Type B pancreatic cell (in vitro differentiated cells): ENCODE measurements around the gene HOXA4. TPM values are rescaled to one million over a fixed set of nuclear protein-coding genes. Genes with fewer than 3 reads are reported as not detected.
A peak's percentile ranks its signal among the peaks of the same experiment; 100 is the strongest.

Experiments
- DNase-seq: peaks from one replicate; pipeline ENCODE4 v3.0.0; 2021; ENCODE audit warnings: mixed read lengths; ENCODE audit not compliant: unreplicated experiment; ENCODE audit errors: extremely low spot score
- H3K27ac Mint-ChIP-seq: 2 replicates; pipeline ENCODE4 v1.8.0; 2021; ENCODE audit warnings: mild to moderate bottlenecking, mixed read lengths
- H3K27me3 Mint-ChIP-seq: 2 replicates; pipeline ENCODE4 v1.8.0; 2021; ENCODE audit warnings: mixed read lengths
- H3K36me3 Mint-ChIP-seq: 2 replicates; pipeline ENCODE4 v1.8.0; 2021; ENCODE audit warnings: mixed read lengths
- H3K4me1 Mint-ChIP-seq: one replicate; pipeline ENCODE4 v1.8.0; 2021; ENCODE audit warnings: mixed read lengths; ENCODE audit not compliant: unreplicated experiment
- H3K4me3 Mint-ChIP-seq: 2 replicates; pipeline ENCODE4 v1.8.0; 2021; ENCODE audit warnings: mild to moderate bottlenecking, mixed read lengths
- H3K9me3 Mint-ChIP-seq: 2 replicates; pipeline ENCODE4 v1.8.0; 2021; ENCODE audit warnings: mixed read lengths
- long read RNA-seq: library from polyadenylated mRNA; unstranded; transcript quantifications from one replicate; pipeline ENCODE4 v2.0.0, GENCODE V29; 2020
- total RNA-seq: library from RNA; stranded (reverse); gene quantifications from 2 replicates; pipeline ENCODE4 v1.2.1, GENCODE V29; 2021; ENCODE audit warnings: low replicate concordance
- TF ChIP-seq, protein P1 (sequence below): fragments of 200-600 bp; sonication (generic); conservative IDR thresholded peaks from 2 replicates; pipeline ENCODE4 v1.5.0; 2021; ENCODE audit warnings: antibody characterized with exemption, mild to moderate bottlenecking

Gene HOXA4
- 28.5 and 37.6 TPM in 2 replicates for total RNA-seq
- long read RNA-seq, partial matches to known transcripts = 0 of 1 reads
- long read RNA-seq, other reads (novel, unspliced or antisense) = 0 of 1 reads

DNA sequence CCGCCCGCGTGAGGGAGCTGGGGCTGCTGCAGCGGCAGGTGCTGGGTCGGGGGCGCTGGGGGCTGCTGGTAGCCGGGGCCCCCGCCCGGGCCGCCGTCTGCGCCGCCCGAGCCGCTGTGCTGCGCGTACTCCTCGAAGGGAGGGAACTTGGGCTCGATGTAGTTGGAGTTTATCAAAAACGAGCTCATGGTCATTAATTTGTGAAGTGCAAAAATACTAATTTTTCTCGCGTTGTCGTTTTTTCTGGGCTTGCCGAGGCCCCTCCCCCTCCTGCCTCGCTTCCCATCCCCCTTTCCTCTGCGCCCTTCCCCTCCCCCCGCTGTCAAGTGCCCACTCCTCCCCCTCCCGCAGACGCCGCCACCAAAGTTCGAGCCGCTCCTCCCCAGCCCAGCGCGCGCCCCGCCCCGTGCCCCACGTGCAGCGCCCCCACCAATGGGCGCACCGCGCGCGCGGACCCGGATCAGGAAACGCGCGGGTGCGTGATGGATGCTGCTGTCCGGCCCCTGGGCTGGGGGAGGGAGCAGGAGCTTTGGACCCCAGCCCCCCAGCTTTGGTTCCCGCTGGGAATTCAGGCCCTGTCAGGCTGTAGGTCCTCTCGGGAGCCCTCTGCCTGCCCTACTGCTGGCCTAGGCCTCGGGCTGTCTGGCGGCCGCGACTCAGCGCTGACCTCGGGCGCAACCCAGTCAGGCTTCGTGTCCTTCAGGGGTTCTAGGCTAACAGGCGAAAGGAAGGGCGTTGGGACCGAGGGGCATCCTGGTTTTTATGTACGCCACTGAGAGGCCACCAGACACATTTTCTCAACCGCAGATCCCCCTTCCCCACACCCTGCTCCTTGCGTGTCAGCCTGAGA is at the start of gene HOXA4:
Gene HOXA4 (minus strand): TSS at position 218 of the 850 bp plus-strand sequence. CDS start 24 bp downstream, at position 194.
- TF ChIP-seq, protein P1, sequence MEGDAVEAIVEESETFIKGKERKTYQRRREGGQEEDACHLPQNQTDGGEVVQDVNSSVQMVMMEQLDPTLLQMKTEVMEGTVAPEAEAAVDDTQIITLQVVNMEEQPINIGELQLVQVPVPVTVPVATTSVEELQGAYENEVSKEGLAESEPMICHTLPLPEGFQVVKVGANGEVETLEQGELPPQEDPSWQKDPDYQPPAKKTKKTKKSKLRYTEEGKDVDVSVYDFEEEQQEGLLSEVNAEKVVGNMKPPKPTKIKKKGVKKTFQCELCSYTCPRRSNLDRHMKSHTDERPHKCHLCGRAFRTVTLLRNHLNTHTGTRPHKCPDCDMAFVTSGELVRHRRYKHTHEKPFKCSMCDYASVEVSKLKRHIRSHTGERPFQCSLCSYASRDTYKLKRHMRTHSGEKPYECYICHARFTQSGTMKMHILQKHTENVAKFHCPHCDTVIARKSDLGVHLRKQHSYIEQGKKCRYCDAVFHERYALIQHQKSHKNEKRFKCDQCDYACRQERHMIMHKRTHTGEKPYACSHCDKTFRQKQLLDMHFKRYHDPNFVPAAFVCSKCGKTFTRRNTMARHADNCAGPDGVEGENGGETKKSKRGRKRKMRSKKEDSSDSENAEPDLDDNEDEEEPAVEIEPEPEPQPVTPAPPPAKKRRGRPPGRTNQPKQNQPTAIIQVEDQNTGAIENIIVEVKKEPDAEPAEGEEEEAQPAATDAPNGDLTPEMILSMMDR = no peak
- Mint-ChIP-seq H3K4me1 (peaks cover 75% of the 10 kb centered on the region), H3K9me3 (no peaks in the 10 kb centered on the region), H3K4me3 (peak within 1 kb of the TSS; percentile 91), H3K27ac (peak within 1 kb of the TSS; percentile 99), H3K36me3 (peaks cover 22% of the 10 kb centered on the region), H3K27me3 (peaks cover 31% of the 10 kb centered on the region)
- peak; percentile 98 for DNase-seq

DNA sequence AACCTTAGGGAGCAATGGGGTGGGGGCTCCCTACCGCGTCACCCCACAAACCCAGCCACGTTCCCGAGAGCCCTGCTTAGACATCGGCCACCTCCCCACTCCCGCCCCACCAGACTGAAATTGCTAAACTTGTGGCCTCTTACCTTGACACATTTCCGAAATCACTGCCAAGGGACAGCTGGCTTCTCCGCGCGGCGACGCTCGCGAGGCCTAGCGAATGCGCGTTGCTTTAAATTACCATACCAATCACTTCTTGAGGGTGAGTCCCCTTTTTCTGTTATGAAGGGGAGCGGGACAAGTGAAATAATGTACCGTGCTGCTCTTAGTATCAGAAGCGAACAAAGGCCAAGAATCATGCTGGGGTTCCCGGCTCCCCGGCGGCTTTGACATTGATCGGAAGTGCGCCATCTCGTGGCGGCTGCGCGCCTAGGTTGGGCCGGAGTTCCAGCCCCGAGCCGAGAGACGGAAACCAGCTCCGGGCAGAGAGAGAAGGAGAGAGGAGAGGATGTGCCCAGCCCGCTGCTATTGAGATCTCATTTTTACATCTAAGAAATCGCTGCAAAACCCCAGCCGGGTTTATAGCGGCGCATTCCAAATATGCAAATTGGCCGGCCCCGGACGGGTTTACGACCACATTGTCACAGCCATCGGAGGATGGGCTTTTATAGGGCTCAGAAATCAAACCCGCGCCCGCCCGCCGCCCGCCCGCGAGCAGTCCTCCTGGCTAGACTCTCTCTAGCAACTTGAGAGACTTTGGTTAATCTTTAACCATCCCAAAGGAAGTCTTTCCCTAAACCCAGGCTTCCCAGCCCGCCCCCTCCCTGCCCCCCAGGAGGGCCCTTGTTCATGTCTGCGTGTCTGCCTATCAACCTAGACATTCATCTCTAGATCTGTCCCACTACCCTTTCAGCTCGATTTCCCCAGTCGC is 49.2 kb upstream of the HOXA4 start:
- H3K27ac Mint-ChIP-seq = peak overlapping the region; percentile 48
- peaks cover 99% of the 10 kb centered on the region for H3K27me3 Mint-ChIP-seq
- TF ChIP-seq, protein P1 = peak; percentile 97
- no peaks in the 10 kb centered on the region for H3K9me3 Mint-ChIP-seq
- no peaks in the 10 kb centered on the region for H3K36me3 Mint-ChIP-seq
- peaks cover 10% of the 10 kb centered on the region for H3K4me1 Mint-ChIP-seq
- no peak for DNase-seq
- peak overlapping the region; percentile 82 for H3K4me3 Mint-ChIP-seq

DNA sequence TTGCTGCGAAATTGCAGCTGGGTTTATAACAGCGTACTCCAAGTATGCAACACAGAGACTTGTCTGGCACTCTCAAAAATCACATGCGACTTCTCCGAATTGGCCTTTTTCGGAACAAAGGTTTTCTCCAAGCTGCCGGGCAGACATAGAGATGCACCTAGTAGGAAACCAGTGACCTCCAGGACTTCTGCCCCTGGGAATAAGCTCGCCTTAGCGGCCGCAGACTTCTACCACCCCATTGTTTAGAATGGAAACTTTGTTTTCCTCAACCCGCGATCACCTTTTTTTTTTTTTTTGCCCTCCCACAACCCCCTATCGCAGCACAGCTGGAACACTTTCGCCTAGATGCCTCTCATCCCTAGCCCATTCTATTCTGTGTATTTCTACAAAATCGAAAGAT is 48.5 kb upstream of the HOXA4 start:
- no peaks in the 10 kb centered on the region for H3K36me3 Mint-ChIP-seq
- H3K9me3 Mint-ChIP-seq = no peaks in the 10 kb centered on the region
- peak overlapping the region; percentile 82 for H3K4me3 Mint-ChIP-seq
- TF ChIP-seq, protein P1 = no peak
- DNase-seq = no peak
- peaks cover 10% of the 10 kb centered on the region for H3K4me1 Mint-ChIP-seq
- peak overlapping the region; percentile 48 for H3K27ac Mint-ChIP-seq
- peaks cover 99% of the 10 kb centered on the region for H3K27me3 Mint-ChIP-seq

DNA sequence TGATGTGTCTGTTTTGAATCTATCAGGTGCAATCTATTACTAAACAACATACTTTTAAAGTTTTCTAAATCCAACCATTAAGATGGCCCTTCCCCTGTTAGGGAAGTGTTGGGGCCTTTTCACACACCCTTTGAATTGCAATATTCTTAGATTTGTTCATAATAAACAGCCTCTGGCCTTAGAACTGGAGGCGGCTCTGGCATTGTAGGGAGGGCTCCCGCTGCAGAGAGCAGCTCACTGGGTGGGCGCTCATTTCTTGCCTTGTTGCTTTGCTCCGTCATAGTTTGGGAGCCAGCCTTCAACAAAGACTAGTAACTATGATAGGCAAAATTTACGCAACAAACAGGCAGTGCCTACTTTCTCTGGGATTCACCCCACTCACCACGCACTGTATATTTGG is 47.8 kb upstream of the HOXA4 start:
- no peak overlapping the region for H3K27ac Mint-ChIP-seq
- no peak overlapping the region for H3K4me3 Mint-ChIP-seq
- peaks cover 10% of the 10 kb centered on the region for H3K4me1 Mint-ChIP-seq
- TF ChIP-seq, protein P1 = no peak
- no peak for DNase-seq
- H3K36me3 Mint-ChIP-seq = no peaks in the 10 kb centered on the region
- peaks cover 93% of the 10 kb centered on the region for H3K27me3 Mint-ChIP-seq
- H3K9me3 Mint-ChIP-seq = no peaks in the 10 kb centered on the region

DNA sequence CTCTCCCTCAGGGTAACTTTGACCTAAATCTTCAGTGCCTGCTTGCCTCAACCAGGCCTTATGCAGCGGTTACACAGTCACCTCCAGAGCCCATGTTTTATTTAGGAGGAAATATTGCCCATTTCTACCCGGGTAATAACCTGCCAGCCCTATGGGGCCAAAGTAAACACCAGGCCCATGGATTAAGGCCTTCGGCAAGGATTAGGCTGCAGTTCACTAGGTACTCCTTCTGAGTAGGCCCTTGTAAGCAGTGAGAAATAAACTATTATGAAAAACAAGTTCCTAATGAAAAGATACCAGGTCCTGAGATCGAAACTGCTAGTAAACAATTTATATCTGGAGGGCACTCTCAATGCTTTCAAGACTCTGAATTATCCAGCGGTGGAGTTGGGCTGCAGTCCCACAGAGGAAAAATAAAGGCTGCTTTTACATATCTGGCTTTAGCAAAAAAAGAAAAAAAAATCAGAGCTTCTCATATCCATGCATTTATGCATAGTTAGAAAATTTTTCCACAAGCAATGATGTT is 47.3 kb upstream of the HOXA4 start:
- Mint-ChIP-seq H3K36me3 (no peaks in the 10 kb centered on the region), H3K4me3 (peak overlapping the region; percentile 17), H3K4me1 (peaks cover 8% of the 10 kb centered on the region), H3K9me3 (no peaks in the 10 kb centered on the region), H3K27ac (peak overlapping the region; percentile 15), H3K27me3 (peaks cover 91% of the 10 kb centered on the region)
- TF ChIP-seq, protein P1 = no peak
- DNase-seq = no peak
